Right atrium auricular region (tissue), 2 donors: ENCODE data around the gene ABCA4. TPM values are rescaled to one million over a fixed set of nuclear protein-coding genes. Genes with fewer than 3 reads are reported as not detected.

Source experiments
- DNase-seq: peaks from one replicate; pipeline ENCODE4 v3.0.0-alpha.2; 2019; ENCODE audit warnings: low spot score
- H3K27ac ChIP-seq, 2 donors: fragments of 200-600 bp; sonication (generic); 1 replicate in 1 of 2; 2 replicates in 1 of 2; pipeline ENCODE4 v1.5.1; 2016 to 2019
- H3K27me3 ChIP-seq, 2 donors: fragments of 200-600 bp; sonication (generic); one replicate each; pipeline versions ENCODE4 v1.5.1 to v1.6.0; 2017 to 2019
- H3K36me3 ChIP-seq: fragments of 200-600 bp; sonication (generic); one replicate; pipeline ENCODE4 v1.5.1; 2016
- H3K4me1 ChIP-seq, 2 donors: fragments of 200-600 bp; sonication (generic); one replicate each; pipeline versions ENCODE4 v1.5.1 to v1.6.0; 2017 to 2019
- H3K4me3 ChIP-seq, 2 donors: fragments of 200-600 bp; sonication (generic); 1 replicate in 1 of 2; 2 replicates in 1 of 2; pipeline ENCODE4 v1.5.1; 2017 to 2019; ENCODE audit warnings: mild to moderate bottlenecking in 1 of 2, moderate library complexity in 1 of 2
- H3K9me3 ChIP-seq, 2 donors: fragments of 200-600 bp; sonication (generic); one replicate each; pipeline ENCODE4 v1.5.1; 2019
- CTCF ChIP-seq, 2 donors: fragments of 200-600 bp; sonication (generic); IDR thresholded peaks; one replicate each; pipeline ENCODE4 v1.5.1; 2019; ENCODE audit warnings: antibody characterized with exemption in 2 of 2
- total RNA-seq, 2 donors: library from RNA; depleted of rRNA; stranded (reverse); fragments of >200 nt; gene quantifications; one replicate each; pipeline ENCODE4 v1.1.0, GENCODE V29; 2016

ABCA4 gene
- total RNA-seq, 2 donors from 2014 or later = 0.51 TPM; not detected in 1

GRCh38 chr1:94096797-94097549, 24.0 kb downstream of the ABCA4 start:
- no peak for TF ChIP-seq CTCF (IDR thresholded peaks at IDR 0.05)
- Histone ChIP-seq H3K27ac (peak overlapping the region; percentile 62 to 83), H3K36me3 (no peaks in the 10 kb centered on the region), H3K4me1 (peaks cover 0 to 48% of the 10 kb centered on the region in 2 donors), H3K27me3 (no peaks in the 10 kb centered on the region), H3K4me3 (no peak overlapping the region), H3K9me3 (no peaks in the 10 kb centered on the region)
- DNase-seq = peak; percentile 73

GRCh38 chr1:94095744-94096469, 25.0 kb downstream of the ABCA4 start:
- peak; percentile 87 for DNase-seq
- no peaks in the 10 kb centered on the region for H3K27me3 ChIP-seq
- H3K9me3 ChIP-seq = no peaks in the 10 kb centered on the region
- H3K36me3 ChIP-seq = no peaks in the 10 kb centered on the region
- no peak for TF ChIP-seq CTCF (IDR thresholded peaks at IDR 0.05)
- H3K27ac ChIP-seq = peak overlapping the region; percentile 62 to 83
- peaks cover 0 to 59% of the 10 kb centered on the region in 2 donors for H3K4me1 ChIP-seq
- H3K4me3 ChIP-seq = no peak overlapping the region

GRCh38 chr1:94095112-94095637, 25.8 kb downstream of the ABCA4 start:
- H3K27ac ChIP-seq = peak overlapping the region; percentile 62 to 83
- H3K27me3 ChIP-seq = no peaks in the 10 kb centered on the region
- H3K4me3 ChIP-seq = no peak overlapping the region
- H3K9me3 ChIP-seq = no peaks in the 10 kb centered on the region
- H3K36me3 ChIP-seq = no peaks in the 10 kb centered on the region
- no peak for TF ChIP-seq CTCF (IDR thresholded peaks at IDR 0.05)
- H3K4me1 ChIP-seq = peaks cover 0 to 60% of the 10 kb centered on the region in 2 donors
- peak; percentile 91 for DNase-seq

- no peaks in the 10 kb centered on the region for H3K36me3 ChIP-seq
- peaks cover 0 to 60% of the 10 kb centered on the region in 2 donors for H3K4me1 ChIP-seq
- peak overlapping the region in 1 of 2 donors; percentile 5 for H3K4me3 ChIP-seq
- DNase-seq = peak; percentile 88
- H3K27me3 ChIP-seq = no peaks in the 10 kb centered on the region
- H3K27ac ChIP-seq = peak overlapping the region; percentile 62 to 83
- no peaks in the 10 kb centered on the region for H3K9me3 ChIP-seq
- no peak for TF ChIP-seq CTCF (IDR thresholded peaks at IDR 0.05)
Measured at GRCh38 chr1:94094469-94095111, 26.4 kb downstream of the ABCA4 start.

GRCh38 chr1:94093996-94094395, 27.0 kb downstream of the ABCA4 start:
- peaks cover 0 to 60% of the 10 kb centered on the region in 2 donors for H3K4me1 ChIP-seq
- no peak for DNase-seq

More at GRCh38 chr1:94093996-94094395, 27.0 kb downstream of the ABCA4 start:
- H3K36me3 ChIP-seq = no peaks in the 10 kb centered on the region
- H3K9me3 ChIP-seq = no peaks in the 10 kb centered on the region
- no peaks in the 10 kb centered on the region for H3K27me3 ChIP-seq
- no peak for TF ChIP-seq CTCF (IDR thresholded peaks at IDR 0.05)
- H3K4me3 ChIP-seq = peak overlapping the region in 1 of 2 donors; percentile 5
- peak overlapping the region; percentile 62 to 83 for H3K27ac ChIP-seq
